Measurements from ENCODE around the gene APOBEC3B. TPM values are rescaled to one million over a fixed set of nuclear protein-coding genes. Genes with fewer than 3 reads are reported as not detected.
A peak's percentile ranks its signal among the peaks of the same experiment; 100 is the strongest.
"Not testable (repeated sequence)": the region's sequence is repeated elsewhere in the genome, so short reads cannot be mapped to it uniquely, and the experiment has no call there.

Gene APOBEC3B
- total and polyA plus RNA-seq, 2 donors (not counting 3 experiments of a cell fraction or from before 2014, with no cell fraction given): 10.3 to 19.9 TPM

DNA sequence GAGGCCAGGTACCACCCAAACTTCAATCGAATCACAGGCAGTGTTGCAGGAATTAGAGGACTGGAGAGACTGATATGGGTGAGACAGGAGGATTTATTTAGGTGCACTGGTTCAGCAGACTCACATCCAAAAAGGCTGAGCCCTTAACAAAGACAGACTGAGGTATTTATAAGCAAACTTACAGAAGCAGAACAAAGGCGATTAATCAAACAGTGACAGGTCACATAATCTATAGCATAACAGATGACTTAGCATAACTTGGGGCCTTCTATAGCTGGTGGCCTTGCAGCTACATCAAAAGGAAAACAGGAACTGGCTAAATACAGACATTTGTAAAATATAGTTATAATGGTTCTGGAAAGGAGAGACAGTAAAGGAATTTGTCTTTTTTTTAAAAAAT lies 2.1 kb downstream of the APOBEC3B start:
- Histone ChIP-seq H3K4me1 (ENCODE audit: control insufficient read depth, extremely low read depth, insufficient read depth, low read length) (peaks cover 2% of the 10 kb centered on the region), H3K36me3 (ENCODE audit: control insufficient read depth in 2 of 2, extremely low read depth in 1 of 2, insufficient read depth in 2 of 2, low read length in 2 of 2) (no peaks in the 10 kb centered on the region), H3K4me3 (replicated peaks in 1 of 3; ENCODE audit: insufficient read depth in 1 of 3, low read depth in 1 of 3, low read length in 3 of 3) (no peak overlapping the region), H2AFZ (ENCODE audit: low read depth, low read length) (no peak overlapping the region), H3K9me1 (replicated peaks; ENCODE audit: control insufficient read depth, extremely low read depth, insufficient read depth, low read length) (no peaks in the 10 kb centered on the region), H3K79me2 (ENCODE audit: control insufficient read depth, insufficient read depth, low read length) (no peaks in the 10 kb centered on the region), H4K20me1 (replicated peaks; ENCODE audit: control insufficient read depth, extremely low read depth, insufficient read depth, low read length) (no peaks in the 10 kb centered on the region), H3K27ac (ENCODE audit: insufficient read depth, low read depth, low read length) (no peak overlapping the region), H3K4me2 (ENCODE audit: insufficient read depth, low read length) (no peak overlapping the region), H3K9me3 (replicated peaks; ENCODE audit: control insufficient read depth, insufficient read depth, low read length) (no peaks in the 10 kb centered on the region), H3K9ac (replicated peaks; ENCODE audit: extremely low read depth, insufficient read depth, low read length) (no peak overlapping the region), H3K27me3 (ENCODE audit: control insufficient read depth in 2 of 2, insufficient read depth in 2 of 2, low read length in 2 of 2) (no peaks in the 10 kb centered on the region)
- intact Hi-C loops (cut with micrococcal nuclease): loop anchor here (10.0 kb wide), 1 partner anchor 59 kb away; no protein-coding TSS in a partner anchor
- CTCF ChIA-PET: interaction anchor here (2.7 kb wide), 1 partner anchor 114 kb away, joined by 9 read pairs; no protein-coding TSS in a partner anchor
- no peak for TF ChIP-seq POLR2AphosphoS5 (IDR thresholded peaks at IDR 0.05; ENCODE audit: insufficient read depth, low read depth, low read length)
- no peak for TF ChIP-seq EZH2 (IDR thresholded peaks at IDR 0.05; ENCODE audit: borderline replicate concordance, low read depth, low read length, severe bottlenecking)
- TF ChIP-seq JUN (IDR thresholded peaks at IDR 0.05; ENCODE audit: borderline replicate concordance, insufficient read depth, insufficient read length, low read depth): no peak
- TF ChIP-seq MYC (IDR thresholded peaks at IDR 0.05; ENCODE audit: low read depth, low read length): no peak
- TF ChIP-seq, protein P1, sequence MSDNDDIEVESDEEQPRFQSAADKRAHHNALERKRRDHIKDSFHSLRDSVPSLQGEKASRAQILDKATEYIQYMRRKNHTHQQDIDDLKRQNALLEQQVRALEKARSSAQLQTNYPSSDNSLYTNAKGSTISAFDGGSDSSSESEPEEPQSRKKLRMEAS (IDR thresholded peaks at IDR 0.05; ENCODE audit: insufficient read depth, insufficient read length): no peak
- no peak for TF ChIP-seq GATA2 (IDR thresholded peaks at IDR 0.05; ENCODE audit: insufficient read depth, insufficient read length, low read depth, low read length)
- no peak for TF ChIP-seq FOS (IDR thresholded peaks at IDR 0.05; ENCODE audit: borderline replicate concordance, insufficient read depth, low read length)
- no peak for TF ChIP-seq POLR2A (IDR thresholded peaks at IDR 0.05; ENCODE audit: low read depth, low read length)
- TF ChIP-seq, protein P2, sequence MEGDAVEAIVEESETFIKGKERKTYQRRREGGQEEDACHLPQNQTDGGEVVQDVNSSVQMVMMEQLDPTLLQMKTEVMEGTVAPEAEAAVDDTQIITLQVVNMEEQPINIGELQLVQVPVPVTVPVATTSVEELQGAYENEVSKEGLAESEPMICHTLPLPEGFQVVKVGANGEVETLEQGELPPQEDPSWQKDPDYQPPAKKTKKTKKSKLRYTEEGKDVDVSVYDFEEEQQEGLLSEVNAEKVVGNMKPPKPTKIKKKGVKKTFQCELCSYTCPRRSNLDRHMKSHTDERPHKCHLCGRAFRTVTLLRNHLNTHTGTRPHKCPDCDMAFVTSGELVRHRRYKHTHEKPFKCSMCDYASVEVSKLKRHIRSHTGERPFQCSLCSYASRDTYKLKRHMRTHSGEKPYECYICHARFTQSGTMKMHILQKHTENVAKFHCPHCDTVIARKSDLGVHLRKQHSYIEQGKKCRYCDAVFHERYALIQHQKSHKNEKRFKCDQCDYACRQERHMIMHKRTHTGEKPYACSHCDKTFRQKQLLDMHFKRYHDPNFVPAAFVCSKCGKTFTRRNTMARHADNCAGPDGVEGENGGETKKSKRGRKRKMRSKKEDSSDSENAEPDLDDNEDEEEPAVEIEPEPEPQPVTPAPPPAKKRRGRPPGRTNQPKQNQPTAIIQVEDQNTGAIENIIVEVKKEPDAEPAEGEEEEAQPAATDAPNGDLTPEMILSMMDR (IDR thresholded peaks at IDR 0.05; ENCODE audit: extremely low read depth in 1 of 2, insufficient read depth in 1 of 2, low read depth in 1 of 2, low read length in 2 of 2): no peak
- dilution Hi-C loops (cut with MboI; ENCODE audit: extremely low pct_ligation_motif_present, low sequenced_read_pairs): no loop called here
- BruUV-seq (replicated peaks): no TSS peak
- FAIRE-seq (no peak), DNase-seq (ENCODE audit: low read depth, low spot score) (no peak)
- POLR2A ChIA-PET: no interaction called here

DNA sequence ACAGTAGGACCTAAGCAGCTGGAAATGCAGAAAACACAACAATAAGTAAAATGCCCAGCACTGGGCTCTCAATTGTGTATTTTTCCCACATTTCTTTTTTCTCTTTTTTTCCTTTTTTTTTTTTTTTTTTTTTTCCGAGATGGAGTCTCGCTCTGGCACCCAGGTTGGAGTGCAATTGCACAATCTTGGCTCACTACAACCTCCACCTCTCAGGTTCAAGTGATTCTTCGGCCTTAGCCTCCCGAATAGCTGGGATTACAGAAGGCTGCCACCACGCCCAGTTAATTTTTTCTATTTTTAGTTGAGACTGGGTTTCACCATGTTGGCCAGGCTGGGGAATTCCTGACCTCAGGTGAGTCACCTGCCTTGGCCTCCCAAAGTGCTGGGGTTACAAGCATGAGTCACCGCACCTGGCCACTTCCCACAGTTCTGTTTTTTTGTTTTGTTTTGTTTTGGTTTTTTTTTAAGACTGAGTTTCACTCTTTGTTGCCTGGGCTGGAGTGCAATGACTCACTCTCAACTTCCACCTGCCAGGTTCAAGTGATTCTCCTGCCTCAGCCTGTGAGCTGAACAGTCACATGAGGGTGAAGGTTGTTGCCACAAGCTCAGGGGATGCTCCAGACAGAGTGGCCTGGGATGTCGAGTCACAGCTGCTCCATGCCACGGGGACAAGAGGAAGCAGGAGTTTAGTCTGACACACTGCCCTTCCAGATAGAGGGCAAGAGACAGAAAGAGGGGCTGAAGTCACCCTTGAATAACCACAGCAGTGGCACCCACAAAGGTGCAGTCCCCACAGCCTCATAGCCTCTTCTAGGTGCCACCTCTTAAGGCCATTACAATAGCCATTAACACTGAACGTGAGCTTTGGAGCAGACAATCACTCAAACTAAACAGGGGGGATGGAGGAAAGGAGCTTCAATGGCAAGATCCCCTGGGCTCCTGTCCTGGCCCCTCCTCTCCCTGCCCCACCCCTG lies 2.9 kb downstream of the APOBEC3B start:
- peak; percentile 21 for FAIRE-seq
- H2AFZ ChIP-seq (ENCODE audit: low read depth, low read length); H3K27ac ChIP-seq (ENCODE audit: insufficient read depth, low read depth, low read length); H3K4me3 ChIP-seq (replicated peaks in 1 of 3; ENCODE audit: insufficient read depth in 1 of 3, low read depth in 1 of 3, low read length in 3 of 3); H3K79me2 ChIP-seq (ENCODE audit: control insufficient read depth, insufficient read depth, low read length); H3K36me3 ChIP-seq (ENCODE audit: control insufficient read depth in 2 of 2, extremely low read depth in 1 of 2, insufficient read depth in 2 of 2, low read length in 2 of 2); POLR2A ChIA-PET; H3K4me2 ChIP-seq (ENCODE audit: insufficient read depth, low read length); dilution Hi-C loops (cut with MboI; ENCODE audit: extremely low pct_ligation_motif_present, low sequenced_read_pairs); H4K20me1 ChIP-seq (replicated peaks; ENCODE audit: control insufficient read depth, extremely low read depth, insufficient read depth, low read length); DNase-seq (ENCODE audit: low read depth, low spot score); H3K4me1 ChIP-seq (ENCODE audit: control insufficient read depth, extremely low read depth, insufficient read depth, low read length); BruUV-seq (replicated peaks); H3K9ac ChIP-seq (replicated peaks; ENCODE audit: extremely low read depth, insufficient read depth, low read length); H3K27me3 ChIP-seq (ENCODE audit: control insufficient read depth in 2 of 2, insufficient read depth in 2 of 2, low read length in 2 of 2); CTCF ChIA-PET; H3K9me3 ChIP-seq (replicated peaks; ENCODE audit: control insufficient read depth, insufficient read depth, low read length); H3K9me1 ChIP-seq (replicated peaks; ENCODE audit: control insufficient read depth, extremely low read depth, insufficient read depth, low read length): not testable (repeated sequence)
- intact Hi-C loops (cut with micrococcal nuclease): loop anchor here (10.0 kb wide), 1 partner anchor 60 kb away; no protein-coding TSS in a partner anchor
